ENCODE results near the gene CIB2. TPM values are rescaled to one million over a fixed set of nuclear protein-coding genes. Genes with fewer than 3 reads are reported as not detected.

CIB2 gene
- total and polyA plus RNA-seq, 7 donors = 2.4 to 18.0 (median 6.0) TPM

GRCh38 chr15:78067328-78068228 lies 63.7 kb downstream of the CIB2 start:
- ATAC-seq (peak in 2 of 4 donors; percentile 25 to 66), DNase-seq (no peak)
- H3K36me3 ChIP-seq (ENCODE audit: insufficient read depth in 1 of 2, low read depth in 1 of 2) = no peaks in the 10 kb centered on the region
- H3K27ac ChIP-seq = peak overlapping the region; percentile 81
- no peaks in the 10 kb centered on the region for H3K9me3 ChIP-seq
- TF ChIP-seq CTCF (IDR thresholded peaks at IDR 0.05) = no peak
- WGBS, 3 donors = 0 to 9% (median 5%) methylated on average over 1 of the region's 1 CpG
- no peaks in the 10 kb centered on the region for H3K27me3 ChIP-seq (ENCODE audit: insufficient read depth in 3 of 3, low read length in 2 of 3)
- intact Hi-C loops (cut with DNase I) = loop anchor here in 1 of 2 donors (5.0 kb wide), 1 partner anchor 45 kb away; no protein-coding TSS in a partner anchor
- peaks cover 82% of the 10 kb centered on the region for H3K4me1 ChIP-seq
- H3K4me3 ChIP-seq = no peak overlapping the region

- Histone ChIP-seq H3K27me3 (ENCODE audit: insufficient read depth in 3 of 3, low read length in 2 of 3) (no peaks in the 10 kb centered on the region), H3K9me3 (no peaks in the 10 kb centered on the region), H3K27ac (peak overlapping the region; percentile 81), H3K36me3 (ENCODE audit: insufficient read depth in 1 of 2, low read depth in 1 of 2) (no peaks in the 10 kb centered on the region), H3K4me1 (peaks cover 80% of the 10 kb centered on the region), H3K4me3 (no peak overlapping the region)
- no peak for TF ChIP-seq CTCF (IDR thresholded peaks at IDR 0.05)
- no peak for DNase-seq
- 68 to 80% (median 71%) methylated on average over 7 of the region's 7 CpGs for WGBS, 3 donors
- no peak for ATAC-seq
- intact Hi-C loops (cut with DNase I) = loop anchor here in 1 of 2 donors (5.0 kb wide), 1 partner anchor 44 kb away; no protein-coding TSS in a partner anchor
Observed at GRCh38 chr15:78065973-78066946, 65.0 kb downstream of the CIB2 start.

GRCh38 chr15:78065284-78065872 lies 65.9 kb downstream of the CIB2 start:
- no peaks in the 10 kb centered on the region for H3K36me3 ChIP-seq (ENCODE audit: insufficient read depth in 1 of 2, low read depth in 1 of 2)
- H3K27me3 ChIP-seq (ENCODE audit: insufficient read depth in 3 of 3, low read length in 2 of 3) = no peaks in the 10 kb centered on the region
- intact Hi-C loops (cut with DNase I) = loop anchor here in 1 of 2 donors (5.0 kb wide), 1 partner anchor 43 kb away; no protein-coding TSS in a partner anchor
- DNase-seq (peak; percentile 71 to 81), ATAC-seq (peak; percentile 88 to 91 (median 90))
- WGBS, 3 donors = 45 to 63% (median 50%) methylated on average over 5 of the region's 5 CpGs
- no peak for TF ChIP-seq CTCF (IDR thresholded peaks at IDR 0.05)
- H3K27ac ChIP-seq = peak overlapping the region; percentile 81
- H3K4me1 ChIP-seq = peaks cover 73% of the 10 kb centered on the region
- H3K9me3 ChIP-seq = no peaks in the 10 kb centered on the region
- no peak overlapping the region for H3K4me3 ChIP-seq

- H3K4me1 ChIP-seq = peaks cover 65% of the 10 kb centered on the region
- TF ChIP-seq CTCF (IDR thresholded peaks at IDR 0.05) = no peak
- peak in 1 of 4 donors; percentile 27 for ATAC-seq
- H3K4me3 ChIP-seq = no peak overlapping the region
- 52 to 74% (median 55%) methylated on average over 2 of the region's 2 CpGs for WGBS, 3 donors
- H3K36me3 ChIP-seq (ENCODE audit: insufficient read depth in 1 of 2, low read depth in 1 of 2) = no peaks in the 10 kb centered on the region
- no peaks in the 10 kb centered on the region for H3K9me3 ChIP-seq
- DNase-seq = no peak
- H3K27me3 ChIP-seq (ENCODE audit: insufficient read depth in 3 of 3, low read length in 2 of 3) = no peaks in the 10 kb centered on the region
- peak overlapping the region; percentile 81 for H3K27ac ChIP-seq
- intact Hi-C loops (cut with DNase I) = no loop called here
Observed at GRCh38 chr15:78064544-78064943, 66.7 kb downstream of the CIB2 start.

Data from psoas muscle (tissue), 8 donors.